ENCODE results near the gene XRN2.

The XRN2 gene

DNA sequence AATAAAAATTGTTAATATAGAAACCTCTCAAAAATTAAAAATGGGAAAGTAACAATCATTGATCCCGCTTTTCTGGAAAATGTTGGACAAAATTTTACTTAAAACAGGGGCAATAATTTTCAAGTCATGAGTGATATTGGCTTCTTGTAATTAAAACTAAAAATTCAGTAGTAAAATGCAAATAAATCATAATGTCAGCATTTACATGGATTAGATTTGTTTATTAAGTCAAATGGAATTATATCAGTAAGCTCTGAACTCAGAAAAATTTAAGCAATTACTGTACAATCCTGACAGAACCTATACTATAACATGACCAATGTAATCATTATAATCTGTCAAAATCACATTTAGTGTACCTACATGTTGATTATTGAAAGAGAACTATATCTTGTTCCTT is 134.1 kb downstream of the XRN2 start:
- TF ChIP-seq MAX (IDR thresholded peaks at IDR 0.05) (no peak), TEAD4 (IDR thresholded peaks at IDR 0.05) (no peak), ZBTB7A (IDR thresholded peaks at IDR 0.05; ENCODE audit: low read depth) (no peak), TCF12 (IDR thresholded peaks at IDR 0.05; ENCODE audit: low read depth) (no peak), EGR1 (IDR thresholded peaks at IDR 0.05) (no peak), CREB1 (IDR thresholded peaks at IDR 0.05; ENCODE audit: low read depth) (no peak)

- TF ChIP-seq TAF1 (IDR thresholded peaks at IDR 0.05; ENCODE audit: low read depth) (no peak), YY1 (IDR thresholded peaks at IDR 0.05; ENCODE audit: low read depth) (no peak), ZBTB7A (IDR thresholded peaks at IDR 0.05; ENCODE audit: low read depth) (no peak), NFIC (IDR thresholded peaks at IDR 0.05) (no peak), TCF12 (IDR thresholded peaks at IDR 0.05; ENCODE audit: low read depth) (no peak), MAX (IDR thresholded peaks at IDR 0.05) (no peak), EP300 (IDR thresholded peaks at IDR 0.05; ENCODE audit: borderline replicate concordance) (no peak), TEAD4 (IDR thresholded peaks at IDR 0.05) (no peak), FOXM1 (IDR thresholded peaks at IDR 0.05; ENCODE audit: borderline replicate concordance, low read depth) (no peak), RAD21 (IDR thresholded peaks at IDR 0.05; ENCODE audit: low read depth) (no peak), REST (IDR thresholded peaks at IDR 0.05; ENCODE audit: low read depth) (no peak), CEBPB (IDR thresholded peaks at IDR 0.05) (no peak), CREB1 (IDR thresholded peaks at IDR 0.05; ENCODE audit: low read depth) (no peak), EGR1 (IDR thresholded peaks at IDR 0.05) (no peak)
- TF ChIP-seq, protein P1, sequence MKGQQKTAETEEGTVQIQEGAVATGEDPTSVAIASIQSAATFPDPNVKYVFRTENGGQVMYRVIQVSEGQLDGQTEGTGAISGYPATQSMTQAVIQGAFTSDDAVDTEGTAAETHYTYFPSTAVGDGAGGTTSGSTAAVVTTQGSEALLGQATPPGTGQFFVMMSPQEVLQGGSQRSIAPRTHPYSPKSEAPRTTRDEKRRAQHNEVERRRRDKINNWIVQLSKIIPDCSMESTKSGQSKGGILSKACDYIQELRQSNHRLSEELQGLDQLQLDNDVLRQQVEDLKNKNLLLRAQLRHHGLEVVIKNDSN (IDR thresholded peaks at IDR 0.05): no peak
Observed at GRCh38 chr20:21437816-21438215, 134.7 kb downstream of the XRN2 start.

All from Ishikawa (cell line).